GM19035 (cell line): ENCODE data around the gene SLBP.

Source experiments
- ATAC-seq: cut with Tn5 transposase; IDR thresholded peaks from one replicate; pipeline ENCODE4 v1.9.1; 2021; ENCODE audit not compliant: unreplicated experiment

Gene SLBP

DNA sequence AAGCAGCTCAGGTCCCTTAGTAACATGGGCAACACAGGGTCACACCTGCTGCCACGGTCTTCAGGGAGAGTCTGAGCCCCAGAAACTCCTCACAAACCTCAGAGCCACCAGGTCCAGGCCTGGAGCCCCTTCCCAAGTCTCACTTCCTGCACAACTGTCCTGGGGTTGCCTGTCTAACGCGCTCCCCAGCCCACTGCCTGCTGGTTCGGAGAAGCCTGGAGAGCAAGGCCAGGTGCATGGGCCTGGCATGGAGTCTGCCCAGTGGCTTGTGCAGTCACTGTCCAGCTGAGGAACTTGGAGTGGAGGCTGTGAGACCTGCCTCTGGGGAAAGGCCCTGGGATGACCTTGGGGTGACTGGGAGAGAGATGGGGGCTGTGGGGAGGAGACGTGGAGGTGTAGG lies 56.0 kb downstream of the SLBP start:
- no peak for ATAC-seq

- ATAC-seq, result no peak
These were observed 56.4 kb downstream of the SLBP start for GRCh38 chr4:1655676-1656075.

GRCh38 chr4:1655081-1655480 lies 57.0 kb downstream of the SLBP start:
- no peak for ATAC-seq

DNA sequence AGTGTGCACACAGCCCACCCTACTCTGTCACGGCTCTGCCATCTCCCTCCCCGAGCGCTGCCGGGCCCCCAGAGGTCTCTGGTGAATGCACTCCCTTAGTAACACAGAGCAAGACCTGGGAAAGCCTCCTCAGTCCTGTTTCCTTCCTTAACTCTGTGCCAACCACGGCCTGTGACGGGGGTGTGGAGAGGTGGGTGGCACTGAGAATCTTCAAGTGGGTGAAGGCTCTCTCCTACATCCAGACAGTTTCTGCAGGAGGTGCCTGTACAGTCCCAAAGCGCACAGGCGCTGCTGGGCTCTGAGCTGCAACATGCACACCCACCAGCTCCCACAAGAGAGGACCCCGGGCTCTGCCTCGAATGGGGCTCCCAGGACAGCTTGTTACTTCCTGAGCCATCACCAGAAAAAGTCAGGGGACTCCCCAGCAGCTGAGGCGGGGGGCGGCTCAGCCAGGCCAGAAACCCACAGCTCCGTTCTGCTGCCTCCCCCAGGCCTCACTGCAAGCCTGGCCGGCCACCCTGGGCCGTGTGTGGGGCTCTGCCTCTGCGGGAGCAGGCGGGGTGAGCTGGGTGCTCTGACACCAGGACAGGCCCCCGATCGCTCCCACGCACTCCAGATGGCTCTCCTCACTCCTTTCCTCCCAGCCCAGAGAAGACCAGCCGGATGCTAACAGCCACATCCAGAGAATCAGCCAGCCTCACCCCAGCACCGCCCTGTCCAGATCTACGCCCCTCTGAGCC lies 57.7 kb downstream of the SLBP start:
- ATAC-seq, result no peak

DNA sequence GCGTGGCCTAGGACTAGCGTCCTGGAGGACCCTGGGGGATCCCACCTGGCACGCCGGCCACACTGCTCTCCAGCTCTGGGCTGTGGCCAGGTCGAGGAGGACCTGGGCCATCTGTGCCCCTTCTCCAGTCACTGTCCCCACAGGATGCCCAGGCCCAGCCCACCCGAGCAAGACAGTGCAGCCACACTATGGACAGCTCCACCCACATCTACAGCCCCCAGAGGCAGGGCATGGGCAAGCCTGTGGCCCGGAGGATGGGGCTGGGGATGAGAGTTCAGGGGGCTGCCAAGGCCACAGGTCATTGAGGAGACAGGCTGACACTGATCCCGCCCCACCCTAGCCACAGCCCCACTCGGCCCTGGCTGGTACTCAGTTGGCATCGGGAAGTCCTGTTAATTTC lies 58.3 kb downstream of the SLBP start:
- no peak for ATAC-seq

GRCh38 chr4:1652088-1652487 lies 60.0 kb downstream of the SLBP start:
- ATAC-seq, result no peak

- no peak for ATAC-seq
These were observed 60.5 kb downstream of the SLBP start for GRCh38 chr4:1651609-1652008.

GRCh38 chr4:1648962-1649361 lies 63.2 kb downstream of the SLBP start:
- ATAC-seq, result no peak

DNA sequence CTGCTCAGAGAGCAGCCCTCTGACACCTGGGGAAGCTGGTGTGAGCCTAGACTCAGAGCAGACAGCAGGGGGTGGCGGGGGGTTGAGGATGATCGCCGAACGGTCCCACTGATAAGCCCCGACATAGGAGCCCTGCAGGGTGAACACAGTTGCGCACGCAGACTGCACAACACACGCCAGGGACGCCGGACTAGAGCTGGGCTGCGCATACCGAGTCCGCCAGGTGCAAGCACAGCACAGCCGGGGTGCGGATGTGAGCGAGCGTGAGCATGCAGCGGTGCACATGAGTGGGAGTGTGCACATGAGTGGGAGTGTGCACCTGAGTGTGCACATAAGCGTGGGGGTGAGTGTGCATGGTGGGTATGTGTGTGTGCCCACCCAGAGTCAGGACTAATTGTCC lies 64.7 kb downstream of the SLBP start:
- no peak for ATAC-seq

DNA sequence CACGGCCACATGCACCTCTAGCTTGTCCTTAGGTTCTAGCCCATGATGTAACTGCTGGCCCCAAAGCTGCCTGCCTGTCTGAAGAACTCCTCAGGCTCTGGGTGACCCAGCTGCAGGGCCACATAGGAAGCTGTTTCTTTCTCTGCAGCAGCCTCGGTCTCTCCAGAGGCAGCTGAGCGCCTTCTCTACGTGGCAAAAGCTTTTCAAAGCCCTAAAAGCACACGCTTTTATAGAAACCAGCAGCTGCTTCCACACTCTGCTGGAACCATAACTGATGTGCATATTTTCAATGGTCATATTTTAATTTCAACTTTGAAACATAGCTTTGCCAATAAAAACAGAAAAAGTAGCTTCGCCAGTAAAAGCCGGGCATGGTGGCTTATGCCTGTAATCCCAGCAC lies 65.4 kb downstream of the SLBP start:
- ATAC-seq, result no peak

DNA sequence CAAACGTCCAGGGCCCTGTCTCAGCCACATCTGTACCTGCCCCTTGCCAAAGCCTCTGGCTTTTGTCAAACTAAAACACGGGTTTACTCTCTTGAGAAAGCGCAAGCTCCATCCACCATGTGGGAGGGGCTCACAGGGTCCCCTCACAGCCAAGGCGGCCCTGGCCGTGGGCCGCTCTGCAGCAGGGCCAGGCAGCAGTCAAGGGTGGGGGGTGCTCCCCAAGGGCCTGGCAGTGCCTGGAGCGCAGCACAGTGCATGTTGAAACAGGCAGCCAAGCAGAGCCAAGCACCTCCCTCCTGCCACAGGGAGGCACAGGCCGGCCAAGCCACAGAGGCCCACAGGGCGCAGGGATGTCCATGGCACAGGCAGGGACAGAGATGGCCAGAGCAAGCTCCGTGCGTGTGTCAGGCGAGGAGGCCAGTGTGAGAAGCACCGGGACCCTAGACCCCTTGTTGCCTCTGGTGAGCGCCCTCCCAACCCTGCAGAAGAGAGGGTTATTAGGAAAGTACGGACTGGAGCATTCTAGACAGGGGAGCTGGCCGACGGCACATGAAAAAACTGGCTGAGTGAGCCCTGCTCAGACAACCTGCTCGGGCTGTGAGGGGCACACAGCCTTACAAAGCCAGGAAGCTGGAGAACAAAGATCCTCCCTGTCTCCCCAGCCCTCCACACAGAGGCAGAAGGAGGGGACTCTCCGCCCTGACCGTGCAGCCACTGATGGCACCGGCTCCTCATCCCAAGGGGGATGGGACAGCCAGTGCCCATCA lies 67.0 kb downstream of the SLBP start:
- ATAC-seq, result no peak

- ATAC-seq, result no peak
These were observed 68.0 kb downstream of the SLBP start for GRCh38 chr4:1643971-1644735.
